Osteoblast (primary cell): ENCODE data around the gene SLC46A1. TPM values are rescaled to one million over a fixed set of nuclear protein-coding genes. Genes with fewer than 3 reads are reported as not detected.

Experiments used
- DNase-seq: peaks from one replicate; pipeline ENCODE4 v3.0.0; 2011; ENCODE audit warnings: low spot score, mixed read lengths; ENCODE audit not compliant: insufficient read length; ENCODE audit errors: missing footprints
- H2AFZ ChIP-seq: 2 replicates; pipeline ENCODE4 v1.6.0; 2011; ENCODE audit warnings: mild to moderate bottlenecking, low read length
- H3K27ac ChIP-seq: 2 replicates; pipeline ENCODE4 v1.5.1; 2011; ENCODE audit warnings: mild to moderate bottlenecking, low read depth, low read length, moderate library complexity
- H3K27me3 ChIP-seq: 2 replicates; pipeline ENCODE4 v1.6.0; 2012; ENCODE audit warnings: mild to moderate bottlenecking, control low read depth, inconsistent platforms, low read length, moderate library complexity; ENCODE audit not compliant: insufficient read depth
- H3K36me3 ChIP-seq: 2 replicates; pipeline ENCODE4 v1.5.1; 2011; ENCODE audit warnings: mild to moderate bottlenecking, low read length, control low read depth, moderate library complexity; ENCODE audit not compliant: insufficient read depth
- H3K4me1 ChIP-seq: 2 replicates; pipeline ENCODE4 v1.5.1; 2011; ENCODE audit warnings: mild to moderate bottlenecking, low read length, control low read depth, moderate library complexity; ENCODE audit not compliant: insufficient read depth
- H3K4me2 ChIP-seq: 2 replicates; pipeline ENCODE4 v1.6.0; 2011; ENCODE audit warnings: mild to moderate bottlenecking, low read length; ENCODE audit not compliant: insufficient read depth
- H3K4me3 ChIP-seq: fragments of 200-600 bp; sonication (generic); 3 replicates; pipeline ENCODE4 v1.5.1; 2012; ENCODE audit warnings: mild to moderate bottlenecking, low read length, inconsistent platforms; ENCODE audit not compliant: insufficient read depth
- H3K79me2 ChIP-seq: 2 replicates; pipeline ENCODE4 v1.6.0; 2012; ENCODE audit warnings: mild to moderate bottlenecking, low read length, control low read depth, inconsistent platforms; ENCODE audit not compliant: insufficient read depth
- H3K9me3 ChIP-seq: 2 replicates; pipeline ENCODE4 v1.5.1; 2011; ENCODE audit warnings: low read depth, low read length, control low read depth
- H4K20me1 ChIP-seq: 2 replicates; pipeline ENCODE4 v1.6.0; 2012; ENCODE audit warnings: mild to moderate bottlenecking, low read length, control low read depth; ENCODE audit not compliant: insufficient read depth
- CTCF ChIP-seq: IDR thresholded peaks from 2 replicates; pipeline ENCODE4 v1.5.1; 2011; ENCODE audit warnings: mild to moderate bottlenecking, low read depth, low read length, moderate library complexity; ENCODE audit errors: extremely low read depth
- total RNA-seq: library from RNA; depleted of rRNA; stranded (reverse); fragments of >200 nt; gene quantifications from 2 replicates; pipeline ENCODE4 v1.2.3, GENCODE V29; 2012

The SLC46A1 gene
- total RNA-seq, 1 donor: 8.0 TPM

DNA sequence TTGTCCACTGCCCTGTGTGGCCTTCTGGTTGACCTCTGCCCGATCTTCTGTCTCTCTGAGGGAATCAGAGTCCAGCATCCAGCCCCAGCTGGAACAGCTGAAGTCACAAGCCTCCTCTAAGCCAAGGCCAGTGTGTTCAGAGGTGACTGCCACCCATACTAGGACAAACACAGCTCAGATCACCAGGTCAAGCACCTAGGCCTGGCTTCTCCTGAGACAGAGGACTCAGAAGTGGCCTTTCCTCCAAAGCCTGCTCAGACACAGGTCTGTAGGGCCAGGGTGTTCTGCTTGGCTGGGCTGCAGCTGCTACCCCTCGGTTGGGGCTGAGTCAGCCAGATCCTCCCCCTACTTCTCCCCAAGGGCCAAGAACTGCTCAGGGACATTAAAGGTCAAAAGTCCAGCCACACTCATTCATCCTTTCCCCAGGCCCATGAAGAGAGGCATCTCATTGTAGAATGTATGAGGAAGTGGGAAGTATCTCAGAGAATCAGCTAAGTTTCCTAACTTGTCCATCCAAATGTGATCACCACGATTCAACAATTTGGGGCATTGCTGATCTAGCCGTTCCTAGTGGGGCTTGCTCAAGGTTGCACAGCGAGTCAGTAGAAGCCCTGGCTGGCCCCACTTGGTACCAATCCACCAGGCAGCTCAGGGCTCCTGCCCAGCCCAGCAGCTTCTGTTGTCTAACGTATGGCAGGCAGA lies 7.6 kb downstream of the SLC46A1 start:
- H4K20me1 ChIP-seq: peaks cover 4% of the 10 kb centered on the region
- H3K79me2 ChIP-seq: no peaks in the 10 kb centered on the region
- H3K4me2 ChIP-seq: no peak overlapping the region
- H3K4me1 ChIP-seq: peaks cover 9% of the 10 kb centered on the region
- H2AFZ ChIP-seq: no peak overlapping the region
- no peaks in the 10 kb centered on the region for H3K27me3 ChIP-seq
- H3K36me3 ChIP-seq: peaks cover 26% of the 10 kb centered on the region
- no peak for TF ChIP-seq CTCF
- no peak for DNase-seq
- no peak overlapping the region for H3K4me3 ChIP-seq
- H3K27ac ChIP-seq: no peak overlapping the region
- no peaks in the 10 kb centered on the region for H3K9me3 ChIP-seq

DNA sequence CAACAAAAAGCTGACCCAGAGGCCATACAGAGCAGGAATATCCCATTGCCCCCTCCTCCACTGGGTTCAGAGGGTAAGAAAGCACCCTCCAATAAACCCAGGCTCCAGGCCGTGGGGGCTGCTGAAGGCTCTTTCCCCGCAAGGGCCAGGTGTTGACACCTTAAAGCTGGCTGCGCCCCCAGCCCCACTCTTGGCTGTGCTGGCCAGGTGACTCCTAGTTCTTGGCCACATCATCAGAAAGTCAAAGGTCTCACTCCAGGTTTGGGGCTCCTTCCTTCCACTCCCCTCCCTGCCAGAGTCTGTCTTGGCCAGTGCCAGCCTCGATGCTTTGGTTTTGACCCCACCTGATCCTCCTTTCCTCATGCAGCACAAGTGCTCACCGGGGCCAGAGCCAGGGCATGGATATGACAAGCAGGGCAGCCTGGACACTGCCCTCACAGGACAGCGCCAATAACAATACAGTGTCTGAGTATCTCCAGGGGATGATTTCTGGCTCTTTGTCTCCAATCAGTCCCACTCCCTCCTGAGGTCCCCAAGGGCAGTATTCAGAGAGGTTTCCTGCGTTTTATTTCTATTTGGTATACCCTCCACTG lies 8.2 kb downstream of the SLC46A1 start:
- H3K4me2 ChIP-seq: no peak overlapping the region
- no peaks in the 10 kb centered on the region for H3K79me2 ChIP-seq
- H3K9me3 ChIP-seq: no peaks in the 10 kb centered on the region
- no peak overlapping the region for H3K4me3 ChIP-seq
- H2AFZ ChIP-seq: no peak overlapping the region
- H3K4me1 ChIP-seq: peaks cover 9% of the 10 kb centered on the region
- peaks cover 4% of the 10 kb centered on the region for H4K20me1 ChIP-seq
- peaks cover 26% of the 10 kb centered on the region for H3K36me3 ChIP-seq
- H3K27ac ChIP-seq: no peak overlapping the region
- TF ChIP-seq CTCF: no peak
- DNase-seq: peak; percentile 67
- no peaks in the 10 kb centered on the region for H3K27me3 ChIP-seq

DNA sequence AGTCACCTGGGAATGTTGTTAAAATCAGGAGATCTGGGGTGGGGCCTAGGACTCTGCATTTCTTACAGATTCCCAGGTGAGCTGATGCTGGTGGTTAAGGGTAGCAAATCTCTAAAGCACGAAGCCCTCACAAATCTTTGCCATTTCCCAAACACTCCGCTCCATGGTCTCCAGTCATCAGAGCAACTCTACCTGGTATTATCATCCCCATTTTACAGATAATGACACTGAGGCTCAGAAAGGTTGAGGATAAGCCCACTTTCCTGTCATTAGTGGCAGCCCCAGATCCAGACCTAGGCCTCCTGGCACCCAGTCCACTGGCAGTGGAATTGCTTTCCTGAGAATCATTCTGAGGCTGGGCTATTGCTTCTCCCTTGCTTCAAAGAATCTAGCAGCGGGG lies 8.7 kb downstream of the SLC46A1 start:
- Histone ChIP-seq H3K4me3 (no peak overlapping the region), H3K79me2 (no peaks in the 10 kb centered on the region), H3K27me3 (no peaks in the 10 kb centered on the region)

More for the DNA sequence above, 8.7 kb downstream of the SLC46A1 start:
- H3K4me2 ChIP-seq: no peak overlapping the region
- no peak overlapping the region for H3K27ac ChIP-seq
- no peaks in the 10 kb centered on the region for H3K9me3 ChIP-seq
- H3K4me1 ChIP-seq: peaks cover 9% of the 10 kb centered on the region
- peaks cover 4% of the 10 kb centered on the region for H4K20me1 ChIP-seq
- no peak overlapping the region for H2AFZ ChIP-seq
- no peak for TF ChIP-seq CTCF
- DNase-seq: no peak
- peaks cover 22% of the 10 kb centered on the region for H3K36me3 ChIP-seq
